ENCODE results near the gene SLC38A6. TPM values are rescaled to one million over a fixed set of nuclear protein-coding genes. Genes with fewer than 3 reads are reported as not detected.

Gene SLC38A6
- total and polyA plus RNA-seq, 4 donors: 8.5 to 41.3 (median 16.3) TPM

DNA sequence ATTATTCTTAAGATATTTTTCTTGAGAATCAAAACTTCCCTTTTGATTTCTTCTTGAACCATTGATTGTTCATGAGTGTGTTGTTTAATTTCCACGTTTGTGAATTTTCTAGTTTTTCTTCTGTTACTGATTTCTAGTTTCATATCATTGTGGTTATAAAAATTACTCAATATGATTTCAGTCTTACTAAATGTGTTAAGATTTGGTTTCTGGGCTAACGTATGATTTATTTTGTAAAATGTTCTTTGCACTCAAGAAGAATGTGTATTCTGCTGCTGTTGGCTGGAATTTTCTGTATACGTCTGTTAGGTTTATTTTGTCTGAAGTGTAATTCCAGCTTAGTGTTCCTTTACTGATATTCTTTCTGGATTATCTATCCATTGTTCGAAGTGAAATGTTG is 24.8 kb upstream of the SLC38A6 start:
- 93 to 94% methylated on average over 4 of the region's 4 CpGs for WGBS, 2 donors
- no peaks in the 10 kb centered on the region for H3K4me1 ChIP-seq (ENCODE audit: control insufficient read depth in 1 of 2, insufficient read depth in 2 of 2, low read length in 2 of 2)
- ATAC-seq (ENCODE audit: low FRiP score) (no peak), DNase-seq (no peak)
- H3K9me3 ChIP-seq (ENCODE audit: control insufficient read depth, low read length): no peaks in the 10 kb centered on the region
- no peak overlapping the region for H3K27ac ChIP-seq (ENCODE audit: low read depth in 1 of 2, low read length in 2 of 2)
- intact Hi-C loops (cut with DNase I): no loop called here
- no peaks in the 10 kb centered on the region for H3K36me3 ChIP-seq (ENCODE audit: control insufficient read depth in 1 of 2, insufficient read depth in 2 of 2, low read length in 1 of 2)
- no peak overlapping the region for H3K4me3 ChIP-seq (ENCODE audit: low read length in 2 of 2)
- no peaks in the 10 kb centered on the region for H3K27me3 ChIP-seq (ENCODE audit: control insufficient read depth in 1 of 2, insufficient read depth in 2 of 2, low read length in 1 of 2)

DNA sequence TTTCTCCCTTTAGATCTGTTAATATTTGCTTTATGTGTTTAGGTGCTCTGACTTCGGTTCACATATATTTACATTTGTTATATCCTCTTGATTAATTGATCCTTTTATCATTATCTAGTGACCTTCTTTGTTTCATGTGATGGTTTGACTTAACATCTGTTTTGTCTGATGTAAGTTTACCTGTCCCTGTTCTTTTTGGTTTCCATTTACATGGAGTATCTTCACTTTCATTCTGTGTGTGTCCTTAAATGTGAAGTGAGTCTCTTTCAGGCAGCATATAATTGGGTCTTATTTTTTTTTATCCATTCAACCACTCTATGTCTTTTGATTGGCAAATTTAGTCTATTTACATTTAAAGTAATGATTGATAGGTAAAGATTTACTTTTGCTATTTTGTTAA is 24.4 kb upstream of the SLC38A6 start:
- Histone ChIP-seq H3K4me1 (ENCODE audit: control insufficient read depth in 1 of 2, insufficient read depth in 2 of 2, low read length in 2 of 2) (no peaks in the 10 kb centered on the region), H3K36me3 (ENCODE audit: control insufficient read depth in 1 of 2, insufficient read depth in 2 of 2, low read length in 1 of 2) (no peaks in the 10 kb centered on the region), H3K4me3 (ENCODE audit: low read length in 2 of 2) (no peak overlapping the region), H3K9me3 (ENCODE audit: control insufficient read depth, low read length) (no peaks in the 10 kb centered on the region), H3K27me3 (ENCODE audit: control insufficient read depth in 1 of 2, insufficient read depth in 2 of 2, low read length in 1 of 2) (no peaks in the 10 kb centered on the region), H3K27ac (ENCODE audit: low read depth in 1 of 2, low read length in 2 of 2) (no peak overlapping the region)
- intact Hi-C loops (cut with DNase I): no loop called here
- 97 to 99% methylated on average over 1 of the region's 1 CpG for WGBS, 2 donors
- ATAC-seq (ENCODE audit: low FRiP score): no peak
- DNase-seq: no peak

GRCh38 chr14:60958146-60958545 is 22.9 kb upstream of the SLC38A6 start:
- H3K4me3 ChIP-seq (ENCODE audit: low read length in 2 of 2): no peak overlapping the region
- H3K27me3 ChIP-seq (ENCODE audit: control insufficient read depth in 1 of 2, insufficient read depth in 2 of 2, low read length in 1 of 2): no peaks in the 10 kb centered on the region
- DNase-seq: no peak
- no peak for ATAC-seq (ENCODE audit: low FRiP score)
- intact Hi-C loops (cut with DNase I): no loop called here
- H3K36me3 ChIP-seq (ENCODE audit: control insufficient read depth in 1 of 2, insufficient read depth in 2 of 2, low read length in 1 of 2): no peaks in the 10 kb centered on the region
- no peak overlapping the region for H3K27ac ChIP-seq (ENCODE audit: low read depth in 1 of 2, low read length in 2 of 2)
- no peaks in the 10 kb centered on the region for H3K4me1 ChIP-seq (ENCODE audit: control insufficient read depth in 1 of 2, insufficient read depth in 2 of 2, low read length in 2 of 2)
- H3K9me3 ChIP-seq (ENCODE audit: control insufficient read depth, low read length): no peaks in the 10 kb centered on the region

DNA sequence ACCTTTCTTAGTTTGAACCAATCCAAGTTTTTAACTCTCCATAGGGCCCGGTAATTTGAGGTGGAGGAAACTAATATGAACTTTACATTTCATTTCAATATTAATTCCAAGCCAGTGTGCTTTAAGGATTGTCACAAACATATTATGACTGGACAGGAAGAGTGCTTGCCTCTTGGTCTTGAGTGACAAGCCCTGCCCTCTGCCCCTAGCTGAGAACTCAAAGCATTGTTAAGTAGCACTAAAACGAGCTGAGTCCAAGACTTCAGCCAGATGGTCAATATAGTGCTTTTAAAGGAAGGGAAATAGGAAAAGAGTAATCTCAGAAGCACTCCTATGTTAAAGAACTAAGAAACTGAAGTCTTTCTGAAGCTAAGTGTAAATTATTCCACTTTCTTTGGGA is 17.3 kb upstream of the SLC38A6 start:
- H3K9me3 ChIP-seq (ENCODE audit: control insufficient read depth, low read length): no peaks in the 10 kb centered on the region
- intact Hi-C loops (cut with DNase I): no loop called here
- no peaks in the 10 kb centered on the region for H3K27me3 ChIP-seq (ENCODE audit: control insufficient read depth in 1 of 2, insufficient read depth in 2 of 2, low read length in 1 of 2)
- no peaks in the 10 kb centered on the region for H3K36me3 ChIP-seq (ENCODE audit: control insufficient read depth in 1 of 2, insufficient read depth in 2 of 2, low read length in 1 of 2)
- DNase-seq (no peak), ATAC-seq (ENCODE audit: low FRiP score) (no peak)
- H3K4me3 ChIP-seq (ENCODE audit: low read length in 2 of 2): no peak overlapping the region
- no peak overlapping the region for H3K27ac ChIP-seq (ENCODE audit: low read depth in 1 of 2, low read length in 2 of 2)
- WGBS, 2 donors: 54 to 61% methylated on average over 2 of the region's 2 CpGs
- peaks cover 1 to 2% of the 10 kb centered on the region in 2 donors for H3K4me1 ChIP-seq (ENCODE audit: control insufficient read depth in 1 of 2, insufficient read depth in 2 of 2, low read length in 2 of 2)

DNA sequence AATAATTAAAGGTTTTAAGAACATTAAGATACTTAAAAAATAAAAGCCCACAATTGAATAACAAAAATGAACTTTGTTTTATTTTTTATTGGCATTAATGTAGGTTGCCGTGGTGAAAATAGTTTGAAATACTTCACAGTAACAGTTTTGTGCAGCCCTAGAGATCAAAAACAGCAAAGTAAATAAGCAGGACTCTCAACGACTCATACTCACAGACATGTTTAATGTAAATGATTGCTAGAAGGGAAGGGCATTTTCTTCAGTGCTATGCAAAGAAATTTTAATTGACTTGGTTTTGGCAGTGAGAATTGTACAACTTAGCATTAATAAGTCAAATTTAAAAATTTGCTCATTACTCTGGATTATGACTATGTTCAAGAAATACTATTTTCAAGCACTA is 16.1 kb upstream of the SLC38A6 start:
- Histone ChIP-seq H3K4me3 (ENCODE audit: low read length in 2 of 2) (no peak overlapping the region), H3K4me1 (ENCODE audit: control insufficient read depth in 1 of 2, insufficient read depth in 2 of 2, low read length in 2 of 2) (peaks cover 1 to 2% of the 10 kb centered on the region in 2 donors), H3K36me3 (ENCODE audit: control insufficient read depth in 1 of 2, insufficient read depth in 2 of 2, low read length in 1 of 2) (no peaks in the 10 kb centered on the region), H3K27ac (ENCODE audit: low read depth in 1 of 2, low read length in 2 of 2) (no peak overlapping the region), H3K27me3 (ENCODE audit: control insufficient read depth in 1 of 2, insufficient read depth in 2 of 2, low read length in 1 of 2) (no peaks in the 10 kb centered on the region), H3K9me3 (ENCODE audit: control insufficient read depth, low read length) (no peaks in the 10 kb centered on the region)
- DNase-seq (no peak), ATAC-seq (ENCODE audit: low FRiP score) (no peak)
- WGBS, 2 donors: 52 to 62% methylated on average over 2 of the region's 2 CpGs
- intact Hi-C loops (cut with DNase I): no loop called here

- peaks cover 1 to 2% of the 10 kb centered on the region in 2 donors for H3K4me1 ChIP-seq (ENCODE audit: control insufficient read depth in 1 of 2, insufficient read depth in 2 of 2, low read length in 2 of 2)
- ATAC-seq (ENCODE audit: low FRiP score) (no peak), DNase-seq (no peak)
- H3K9me3 ChIP-seq (ENCODE audit: control insufficient read depth, low read length): no peaks in the 10 kb centered on the region
- no peaks in the 10 kb centered on the region for H3K36me3 ChIP-seq (ENCODE audit: control insufficient read depth in 1 of 2, insufficient read depth in 2 of 2, low read length in 1 of 2)
- intact Hi-C loops (cut with DNase I): no loop called here
- H3K4me3 ChIP-seq (ENCODE audit: low read length in 2 of 2): no peak overlapping the region
- no peaks in the 10 kb centered on the region for H3K27me3 ChIP-seq (ENCODE audit: control insufficient read depth in 1 of 2, insufficient read depth in 2 of 2, low read length in 1 of 2)
- H3K27ac ChIP-seq (ENCODE audit: low read depth in 1 of 2, low read length in 2 of 2): no peak overlapping the region
Measured at GRCh38 chr14:60965402-60965801, 15.6 kb upstream of the SLC38A6 start.

DNA sequence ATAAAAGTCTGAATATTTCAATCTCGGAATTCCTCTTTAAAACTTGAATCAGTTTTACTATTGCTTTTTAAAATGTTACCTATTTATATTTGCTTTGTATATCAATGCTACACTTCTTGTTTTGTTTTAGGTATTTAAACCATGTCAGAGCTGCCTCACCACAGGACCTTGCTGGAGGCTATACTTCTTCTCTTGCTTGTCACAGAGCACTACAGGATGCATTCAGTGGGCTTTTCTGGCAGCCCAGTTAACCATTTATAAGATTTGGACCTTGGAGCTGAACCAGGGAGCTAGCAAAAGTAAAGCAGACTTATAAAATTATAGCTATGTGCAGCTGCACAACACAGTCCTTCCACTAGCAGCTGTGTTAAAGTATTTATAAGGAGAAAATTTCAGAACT is 12.9 kb upstream of the SLC38A6 start:
- intact Hi-C loops (cut with DNase I): no loop called here
- 20 to 21% methylated on average over 1 of the region's 1 CpG for WGBS, 2 donors
- ATAC-seq (ENCODE audit: low FRiP score): no peak
- H3K27ac ChIP-seq (ENCODE audit: low read depth in 1 of 2, low read length in 2 of 2): no peak overlapping the region
- no peak for DNase-seq
- H3K9me3 ChIP-seq (ENCODE audit: control insufficient read depth, low read length): no peaks in the 10 kb centered on the region
- no peaks in the 10 kb centered on the region for H3K27me3 ChIP-seq (ENCODE audit: control insufficient read depth in 1 of 2, insufficient read depth in 2 of 2, low read length in 1 of 2)
- no peak overlapping the region for H3K4me3 ChIP-seq (ENCODE audit: low read length in 2 of 2)
- H3K36me3 ChIP-seq (ENCODE audit: control insufficient read depth in 1 of 2, insufficient read depth in 2 of 2, low read length in 1 of 2): no peaks in the 10 kb centered on the region
- peaks cover 1 to 2% of the 10 kb centered on the region in 2 donors for H3K4me1 ChIP-seq (ENCODE audit: control insufficient read depth in 1 of 2, insufficient read depth in 2 of 2, low read length in 2 of 2)

DNA sequence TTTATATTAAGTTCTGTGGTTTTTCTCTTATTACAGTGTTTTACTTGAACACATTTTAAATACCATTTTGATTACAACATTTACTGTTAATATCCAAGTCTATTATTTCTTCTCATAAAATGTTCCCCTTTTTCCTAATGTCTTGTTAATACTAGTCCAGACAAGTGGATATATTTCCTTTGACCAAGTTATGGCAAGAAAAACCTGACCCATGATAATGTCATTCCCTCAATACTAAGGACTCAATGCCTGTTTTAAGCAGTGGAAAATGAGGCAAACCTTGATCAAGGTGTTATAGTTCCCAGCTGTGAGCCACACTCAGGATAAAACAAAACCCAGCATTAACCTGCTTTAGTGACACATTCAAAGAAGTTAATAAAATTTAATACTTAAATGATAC is 12.4 kb upstream of the SLC38A6 start:
- Histone ChIP-seq H3K4me1 (ENCODE audit: control insufficient read depth in 1 of 2, insufficient read depth in 2 of 2, low read length in 2 of 2) (peaks cover 1 to 2% of the 10 kb centered on the region in 2 donors), H3K4me3 (ENCODE audit: low read length in 2 of 2) (no peak overlapping the region), H3K27me3 (ENCODE audit: control insufficient read depth in 1 of 2, insufficient read depth in 2 of 2, low read length in 1 of 2) (no peaks in the 10 kb centered on the region), H3K27ac (ENCODE audit: low read depth in 1 of 2, low read length in 2 of 2) (no peak overlapping the region), H3K36me3 (ENCODE audit: control insufficient read depth in 1 of 2, insufficient read depth in 2 of 2, low read length in 1 of 2) (peaks cover 0 to 2% of the 10 kb centered on the region in 2 donors), H3K9me3 (ENCODE audit: control insufficient read depth, low read length) (no peaks in the 10 kb centered on the region)
- ATAC-seq (ENCODE audit: low FRiP score) (no peak), DNase-seq (no peak)
- intact Hi-C loops (cut with DNase I): no loop called here

DNA sequence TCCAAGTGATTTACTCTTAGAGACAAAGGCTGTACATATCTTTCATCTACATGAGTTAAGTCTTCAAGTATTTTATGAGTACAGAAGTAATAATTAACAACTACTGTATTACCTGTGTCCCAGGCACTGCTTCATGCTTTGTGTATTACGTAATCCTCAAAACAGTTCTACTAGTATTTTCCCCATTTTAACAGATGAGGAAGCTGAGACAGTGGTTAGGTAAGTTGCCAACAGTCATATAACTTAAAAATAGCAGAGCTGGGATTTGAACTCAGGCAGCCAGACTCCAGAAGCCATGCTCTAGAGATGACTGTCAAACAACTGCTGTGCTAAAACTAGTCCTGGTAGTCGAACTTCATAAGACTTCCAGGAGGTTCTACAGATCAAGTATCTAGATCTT is 10.9 kb upstream of the SLC38A6 start:
- ATAC-seq (ENCODE audit: low FRiP score): no peak
- intact Hi-C loops (cut with DNase I): loop anchor here in 1 of 2 donors (10.0 kb wide), 2 partner anchors 245 to 715 kb away; partner anchors contain the start of gene SIX4

More for the DNA sequence above, 10.9 kb upstream of the SLC38A6 start:
- H3K4me3 ChIP-seq (ENCODE audit: low read length in 2 of 2): no peak overlapping the region
- H3K27ac ChIP-seq (ENCODE audit: low read depth in 1 of 2, low read length in 2 of 2): no peak overlapping the region
- H3K36me3 ChIP-seq (ENCODE audit: control insufficient read depth in 1 of 2, insufficient read depth in 2 of 2, low read length in 1 of 2): peaks cover 0 to 2% of the 10 kb centered on the region in 2 donors
- 88 to 96% methylated on average over 2 of the region's 2 CpGs for WGBS, 2 donors
- no peaks in the 10 kb centered on the region for H3K9me3 ChIP-seq (ENCODE audit: control insufficient read depth, low read length)
- peaks cover 0 to 2% of the 10 kb centered on the region in 2 donors for H3K4me1 ChIP-seq (ENCODE audit: control insufficient read depth in 1 of 2, insufficient read depth in 2 of 2, low read length in 2 of 2)
- no peak for DNase-seq
- no peaks in the 10 kb centered on the region for H3K27me3 ChIP-seq (ENCODE audit: control insufficient read depth in 1 of 2, insufficient read depth in 2 of 2, low read length in 1 of 2)

All from aorta (tissue), 5 donors.